H1 (cell line): Measurements from ENCODE around the gene MCC. TPM values are rescaled to one million over a fixed set of nuclear protein-coding genes. Genes with fewer than 3 reads are reported as not detected.

Experiments used
- CTCF ChIA-PET: fragments of 300-600 bp; sonication (Branson Sonifier 250); formaldehyde crosslinking; loops from one replicate; lab custom pipeline; 2021; ENCODE audit not compliant: partially characterized antibody; lab: Charles Lee
- POLR2A ChIA-PET: fragments of 300-600 bp; sonication (Branson Sonifier 250); formaldehyde crosslinking; loops from one replicate; lab custom pipeline; 2021; ENCODE audit warnings: inconsistent platforms; ENCODE audit not compliant: partially characterized antibody; lab: Charles Lee
- DNase-seq, 2 experiments: peaks; one replicate each; pipeline versions ENCODE4 v3.0.0 to v3.0.0-alpha.2; 2010 to 2022; ENCODE audit warnings: low spot score in 2 of 2, low read depth in 1 of 2, mixed read lengths in 1 of 2
- FAIRE-seq: peaks from 2 replicates; lab custom pipeline; 2011; peaks lifted over from hg19 to GRCh38; lab: Jason Lieb, UNC
- H2AFZ ChIP-seq: 2 replicates; pipeline ENCODE4 v1.8.1; 2012; ENCODE audit warnings: low read length, inconsistent platforms
- H2AK5ac ChIP-seq: 2 replicates; pipeline ENCODE4 v1.6.1; 2013; ENCODE audit warnings: low read depth, low read length
- H2BK120ac ChIP-seq: replicated peaks from 2 replicates; pipeline ENCODE3; 2013; ENCODE audit warnings: low read depth, low read length, inconsistent platforms
- H2BK12ac ChIP-seq: 2 replicates; pipeline ENCODE4 v1.6.1; 2013; ENCODE audit warnings: low read depth, low read length
- H2BK15ac ChIP-seq: 2 replicates; pipeline ENCODE4 v1.6.1; 2013; ENCODE audit warnings: low read length
- H2BK20ac ChIP-seq: 2 replicates; pipeline ENCODE4 v1.6.1; 2013; ENCODE audit warnings: low read length
- H2BK5ac ChIP-seq: 2 replicates; pipeline ENCODE4 v1.6.1; 2013; ENCODE audit warnings: low read depth, low read length
- H3K14ac ChIP-seq: 2 replicates; pipeline ENCODE4 v1.6.1; 2013; ENCODE audit warnings: inconsistent platforms; ENCODE audit not compliant: insufficient read length
- H3K18ac ChIP-seq: 2 replicates; pipeline ENCODE4 v1.6.1; 2013; ENCODE audit warnings: low read length; ENCODE audit errors: extremely low read depth
- H3K23ac ChIP-seq: 2 replicates; pipeline ENCODE4 v1.6.1; 2013; ENCODE audit warnings: inconsistent platforms; ENCODE audit not compliant: insufficient read length
- H3K23me2 ChIP-seq: 2 replicates; pipeline ENCODE4 v1.6.1; 2013; ENCODE audit warnings: low read depth, low read length
- H3K27ac ChIP-seq: 2 replicates; pipeline ENCODE4 v1.6.1; 2011; ENCODE audit warnings: low read depth, low read length, inconsistent platforms
- H3K27me3 ChIP-seq, 4 experiments: replicated peaks in 1 of 4; 1 replicate in 1 of 4; 2 replicates in 3 of 4; pipeline versions ENCODE4 v1.6.1 to v1.8.1; 2011 to 2013; ENCODE audit warnings: low read length in 3 of 4, mild to moderate bottlenecking in 3 of 4, inconsistent platforms in 2 of 4, mixed read lengths in 2 of 4, moderate library complexity in 1 of 4; ENCODE audit not compliant: control insufficient read depth in 3 of 4, insufficient read depth in 3 of 4; ENCODE audit errors: extremely low read depth in 1 of 4
- H3K36me3 ChIP-seq, 4 experiments: 2 replicates each; pipeline versions ENCODE4 v1.6.1 to v1.8.1; 2011 to 2013; ENCODE audit warnings: mild to moderate bottlenecking in 4 of 4, low read length in 3 of 4, moderate library complexity in 2 of 4, control low read depth in 1 of 4, inconsistent platforms in 1 of 4; ENCODE audit not compliant: insufficient read depth in 4 of 4, control insufficient read depth in 2 of 4
- H3K4ac ChIP-seq: replicated peaks from 2 replicates; pipeline ENCODE3; 2013; ENCODE audit warnings: low read length, low read depth, mixed read lengths, inconsistent platforms; ENCODE audit not compliant: insufficient read length
- H3K4me1 ChIP-seq, 4 experiments: replicated peaks in 1 of 4; 1 replicate in 1 of 4; 2 replicates in 3 of 4; pipeline versions ENCODE4 v1.6.1 to v1.8.1; 2011 to 2013; ENCODE audit warnings: low read length in 3 of 4, inconsistent platforms in 2 of 4, mixed read lengths in 1 of 4; ENCODE audit not compliant: insufficient read depth in 4 of 4, control insufficient read depth in 3 of 4
- H3K4me2 ChIP-seq, 2 experiments: 2 replicates each; pipeline versions ENCODE4 v1.6.1 to v1.8.1; 2011 to 2013; ENCODE audit warnings: low read depth in 2 of 2, low read length in 2 of 2, control low read depth in 1 of 2, inconsistent platforms in 1 of 2, mild to moderate bottlenecking in 1 of 2; ENCODE audit not compliant: insufficient read depth in 1 of 2
- H3K4me3 ChIP-seq, 4 experiments: fragments of 200-600, 300-600 bp in 1 of 4; sonication (generic), shearing (Covaris generic), sonication (Bioruptor Twin) in 1 of 4; 2 replicates each; pipeline versions ENCODE4 v1.5.1 to v1.8.1; 2011 to 2016; ENCODE audit warnings: low read length in 4 of 4, low read depth in 3 of 4, control low read depth in 2 of 4, inconsistent platforms in 2 of 4, mild to moderate bottlenecking in 2 of 4, mixed read lengths in 1 of 4, moderate library complexity in 1 of 4; ENCODE audit not compliant: insufficient read depth in 2 of 4; ENCODE audit errors: extremely low read depth in 1 of 4
- H3K56ac ChIP-seq: replicated peaks from 2 replicates; pipeline ENCODE3; 2013; ENCODE audit warnings: low read depth, mild to moderate bottlenecking, mixed read lengths, low read length, inconsistent platforms; ENCODE audit not compliant: insufficient read length
- H3K79me1 ChIP-seq: 2 replicates; pipeline ENCODE4 v1.6.1; 2013; ENCODE audit warnings: low read depth, low read length, control low read depth
- H3K79me2 ChIP-seq, 2 experiments: 2 replicates each; pipeline versions ENCODE4 v1.6.1 to v1.8.1; 2012 to 2013; ENCODE audit warnings: low read length in 2 of 2, mild to moderate bottlenecking in 2 of 2, inconsistent platforms in 1 of 2; ENCODE audit not compliant: insufficient read depth in 2 of 2, control insufficient read depth in 1 of 2
- H3K9ac ChIP-seq, 4 experiments: replicated peaks in 1 of 4; 1 replicate in 1 of 4; 2 replicates in 3 of 4; pipeline versions ENCODE4 v1.6.1 to v1.8.1; 2011 to 2013; ENCODE audit warnings: low read depth in 3 of 4, low read length in 3 of 4, control low read depth in 2 of 4, mild to moderate bottlenecking in 2 of 4, moderate library complexity in 2 of 4, inconsistent platforms in 1 of 4; ENCODE audit errors: extremely low read depth in 1 of 4
- H3K9me3 ChIP-seq, 2 experiments: 2 replicates each; pipeline versions ENCODE4 v1.6.1 to v1.8.1; 2012 to 2013; ENCODE audit warnings: mild to moderate bottlenecking in 2 of 2, moderate library complexity in 2 of 2, control low read depth in 1 of 2, inconsistent platforms in 1 of 2, low read depth in 1 of 2, low read length in 1 of 2, mixed read lengths in 1 of 2; ENCODE audit not compliant: insufficient read depth in 2 of 2
- H4K20me1 ChIP-seq, 2 experiments: replicated peaks in 1 of 2; 2 replicates each; pipeline versions ENCODE3 to v1.8.1; 2011 to 2013; ENCODE audit warnings: inconsistent platforms in 2 of 2, low read length in 2 of 2, mild to moderate bottlenecking in 1 of 2; ENCODE audit not compliant: insufficient read depth in 2 of 2, control insufficient read depth in 1 of 2
- H4K5ac ChIP-seq: 2 replicates; pipeline ENCODE4 v1.6.1; 2013; ENCODE audit warnings: low read length, low read depth, mixed read lengths, inconsistent platforms; ENCODE audit not compliant: insufficient read length
- H4K8ac ChIP-seq: 2 replicates; pipeline ENCODE4 v1.8.0; 2013; ENCODE audit warnings: mild to moderate bottlenecking, moderate library complexity, low read length, inconsistent platforms; ENCODE audit not compliant: insufficient read depth; ENCODE audit errors: extremely low read depth
- H4K91ac ChIP-seq: replicated peaks from 2 replicates; pipeline ENCODE3; 2013; ENCODE audit warnings: low read length, mixed read lengths, inconsistent platforms; ENCODE audit not compliant: insufficient read length
- BACH1 ChIP-seq: IDR thresholded peaks from 2 replicates; pipeline ENCODE4 v1.6.1; 2012; ENCODE audit warnings: low read length, improper control_type of control experiment
- CBX8 ChIP-seq: fragments of 300-800, 300-1000 bp; sonication (generic); IDR thresholded peaks from 2 replicates; pipeline ENCODE4 v1.7.1; 2016; ENCODE audit warnings: low read depth, low read length, borderline replicate concordance
- CTCF ChIP-seq, 3 experiments: IDR thresholded peaks; 1 replicate in 2 of 3; 2 replicates in 1 of 3; pipeline versions ENCODE4 v1.5.1 to v1.6.1; 2011; ENCODE audit warnings: low read length in 3 of 3, mild to moderate bottlenecking in 3 of 3, inconsistent platforms in 2 of 3, low read depth in 1 of 3, moderate library complexity in 1 of 3; ENCODE audit not compliant: insufficient read depth in 1 of 3; ENCODE audit errors: control extremely low read depth in 1 of 3
- NRF1 ChIP-seq: IDR thresholded peaks from 2 replicates; pipeline ENCODE4 v1.6.1; 2011; ENCODE audit warnings: mild to moderate bottlenecking, low read depth, low read length, improper control_type of control experiment
- RAD21 ChIP-seq, 2 experiments: IDR thresholded peaks in 1 of 2; conservative IDR thresholded peaks in 1 of 2; 2 replicates each; pipeline ENCODE4 v1.6.1; 2011; ENCODE audit warnings: low read depth in 2 of 2, low read length in 2 of 2, improper control_type of control experiment in 1 of 2, inconsistent platforms in 1 of 2, mild to moderate bottlenecking in 1 of 2, moderate library complexity in 1 of 2
- SIX5 ChIP-seq: IDR thresholded peaks from 2 replicates; pipeline ENCODE4 v1.6.1; 2011; ENCODE audit warnings: mild to moderate bottlenecking, low read depth, low read length
- WGBS, 2 experiments: shearing (Covaris generic) in 1 of 2; methylation state at CpG; one replicate each; pipeline versions ENCODE4 v1.1.6 to v1.1.7; 2013 to 2015; ENCODE audit warnings: low lambda C conversion rate in 2 of 2, mixed read lengths in 2 of 2, inconsistent platforms in 1 of 2, low coverage in 1 of 2, missing lambda C conversion rate in 1 of 2; ENCODE audit not compliant: insufficient replicate concordance in 2 of 2, insufficient coverage in 1 of 2, insufficient read length in 1 of 2; ENCODE audit errors: extremely low coverage in 1 of 2, missing lambda C conversion rate in 1 of 2; 5-methylcytosine and 5-hydroxymethylcytosine counted together
- polyA plus RNA-seq, 7 experiments: library from polyadenylated mRNA; depleted of rRNA in 3 of 7; stranded (reverse) in 5 of 7; unstranded in 2 of 7; fragments of >200 nt in 5 of 7; fragments of 200-250 nt in 2 of 7; gene quantifications; 1 replicate in 5 of 7; 2 replicates in 1 of 7; 4 replicates in 1 of 7; pipeline versions ENCODE4 v1.2.1 to v1.2.3, GENCODE V29; 2011 to 2013; ENCODE audit warnings: missing spikeins in 2 of 7, mixed read lengths in 2 of 7
- total RNA-seq: library from RNA; stranded (reverse); fragmentation: NEBNext Ultra II Directional; extraction: Animal tissue kit (Norgen Biotek cat#: 25700); gene quantifications from 2 replicates; pipeline ENCODE4 v1.2.1, GENCODE V29; 2021

Gene MCC
- total and polyA plus RNA-seq, 2 of the 8 experiments (the other 6 are each of a cell fraction or from before 2014, with no cell fraction given): 2.6 to 18.3 TPM

- WGBS, 2 experiments: 90% methylated on average over 10 of the region's 10 CpGs; no CpG with 5 or more reads in 1 of the 2 experiments
- CTCF ChIA-PET: interaction anchor here (1.2 to 2.5 kb wide), 3 partner anchors 44 to 53 kb away, joined by 3 to 6 read pairs (median 4); no protein-coding TSS in a partner anchor
- TF ChIP-seq CTCF (IDR thresholded peaks at IDR 0.05; ENCODE audit: control extremely low read depth in 1 of 3, insufficient read depth in 1 of 3, low read depth in 1 of 3, low read length in 3 of 3) (peak in 1 of 3 experiments; percentile 30; a peak in 1 of 4 replicates), CBX8 (no peak), SIX5 (no peak), BACH1 (no peak), RAD21 (IDR thresholded peaks at IDR 0.05 in 1 of 2, conservative IDR thresholded peaks at IDR 0.05 in 1 of 2; ENCODE audit: low read depth in 2 of 2, low read length in 2 of 2) (0 out of 4 replicates have a peak, but pooled peaks of 1 of the 2 experiments have one; percentile 16), NRF1 (no peak)
These were observed 439.3 kb downstream of the MCC start for GRCh38 chr5:113048931-113049330.

More at GRCh38 chr5:113048931-113049330, 439.3 kb downstream of the MCC start:
- Histone ChIP-seq H3K23me2 (no peaks in the 10 kb centered on the region), H3K23ac (no peak overlapping the region), H4K8ac (no peak overlapping the region), H3K56ac (no peak overlapping the region), H3K9ac (no peak overlapping the region), H3K4me2 (no peak overlapping the region), H2BK20ac (no peak overlapping the region), H3K4me3 (no peak overlapping the region), H3K4me1 (no peaks in the 10 kb centered on the region), H3K79me1 (no peaks in the 10 kb centered on the region), H3K4ac (no peak overlapping the region), H4K5ac (no peak overlapping the region), H4K91ac (no peak overlapping the region), H2BK15ac (no peak overlapping the region), H2BK12ac (no peak overlapping the region), H3K36me3 (peaks cover 0 to 7% (median 0%) of the 10 kb centered on the region in 4 experiments; a peak in 2 of 8 replicates), H2BK5ac (no peak overlapping the region), H3K9me3 (no peaks in the 10 kb centered on the region), H3K14ac (no peak overlapping the region), H2AK5ac (no peak overlapping the region), H2AFZ (no peak overlapping the region), H4K20me1 (no peaks in the 10 kb centered on the region), H2BK120ac (no peak overlapping the region), H3K79me2 (no peaks in the 10 kb centered on the region), H3K27me3 (no peaks in the 10 kb centered on the region), H3K27ac (no peak overlapping the region), H3K18ac (no peak overlapping the region; the same call in 1 of the 2 replicates)
- POLR2A ChIA-PET: no interaction called here
- no peak for FAIRE-seq
- DNase-seq: no peak
